ENCODE data around the gene PLEK. TPM values are rescaled to one million over a fixed set of nuclear protein-coding genes. Genes with fewer than 3 reads are reported as not detected.
"Not testable (repeated sequence)": the region's sequence is repeated elsewhere in the genome, so short reads cannot be mapped to it uniquely, and the experiment has no call there.

Gene PLEK
- total RNA-seq, 1 experiment from 2014 or later, result not detected

DNA sequence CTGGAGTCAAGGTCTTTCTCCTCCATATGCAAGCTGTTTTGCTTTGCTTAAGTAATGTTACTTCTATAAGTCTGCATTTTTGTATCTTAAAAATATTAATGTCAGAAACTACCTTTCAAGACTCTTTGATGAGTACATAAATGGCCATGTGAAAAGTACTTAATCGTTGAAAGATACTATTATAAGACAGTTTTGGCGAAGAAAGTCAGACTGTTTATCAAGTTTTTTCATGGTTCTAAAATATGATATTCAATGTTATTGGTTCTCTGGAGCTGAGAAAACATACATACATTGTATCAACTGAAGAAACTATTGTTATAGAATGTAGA lies 76.9 kb downstream of the PLEK start:
- DNase-seq (ENCODE audit: low read depth), result no peak

- DNase-seq (ENCODE audit: low read depth), result not testable (repeated sequence)
Measured at GRCh38 chr2:68446425-68446824, 81.3 kb downstream of the PLEK start.

Other genes starting within 250 kb of the PLEK start
- gene PNO1, start 207.4 kb upstream of the PLEK start, total RNA-seq (2014; rRNA removed; shearing (Covaris generic)), result 41.9 and 54.2 TPM in 2 replicates
- 17.9 and 20.7 TPM in 2 replicates for gene PPP3R1, start 112.8 kb upstream of the PLEK start, total RNA-seq (2014; rRNA removed; shearing (Covaris generic))
- gene CNRIP1, start 45.3 kb upstream of the PLEK start, total RNA-seq (2014; rRNA removed; shearing (Covaris generic)), result 26.1 and 28.9 TPM in 2 replicates
- gene FBXO48, start 102.0 kb downstream of the PLEK start, total RNA-seq (2014; rRNA removed; shearing (Covaris generic)), result 0.80 and 1.0 TPM in 2 replicates
- 1.4 and 3.0 TPM in 2 replicates for gene APLF, start 102.3 kb downstream of the PLEK start, total RNA-seq (2014; rRNA removed; shearing (Covaris generic))

Data from Daoy (cell line).